HL-60/S4 treated with retinoic acid at 250 ng/mL for 4 days and 3 days (cell line): ENCODE measurements around the gene PRRT1B.
"Not testable (repeated sequence)": the region's sequence is repeated elsewhere in the genome, so short reads cannot be mapped to it uniquely, and the experiment has no call there.

ENCODE experiments used
- in situ Hi-C: fragments of 300-500 bp; cut with MboI; formaldehyde crosslinking; loops from 2 replicates; pipeline ENCODE4 v1.7.0; 2022; ENCODE audit warnings: low sequenced_read_pairs

PRRT1B gene

DNA sequence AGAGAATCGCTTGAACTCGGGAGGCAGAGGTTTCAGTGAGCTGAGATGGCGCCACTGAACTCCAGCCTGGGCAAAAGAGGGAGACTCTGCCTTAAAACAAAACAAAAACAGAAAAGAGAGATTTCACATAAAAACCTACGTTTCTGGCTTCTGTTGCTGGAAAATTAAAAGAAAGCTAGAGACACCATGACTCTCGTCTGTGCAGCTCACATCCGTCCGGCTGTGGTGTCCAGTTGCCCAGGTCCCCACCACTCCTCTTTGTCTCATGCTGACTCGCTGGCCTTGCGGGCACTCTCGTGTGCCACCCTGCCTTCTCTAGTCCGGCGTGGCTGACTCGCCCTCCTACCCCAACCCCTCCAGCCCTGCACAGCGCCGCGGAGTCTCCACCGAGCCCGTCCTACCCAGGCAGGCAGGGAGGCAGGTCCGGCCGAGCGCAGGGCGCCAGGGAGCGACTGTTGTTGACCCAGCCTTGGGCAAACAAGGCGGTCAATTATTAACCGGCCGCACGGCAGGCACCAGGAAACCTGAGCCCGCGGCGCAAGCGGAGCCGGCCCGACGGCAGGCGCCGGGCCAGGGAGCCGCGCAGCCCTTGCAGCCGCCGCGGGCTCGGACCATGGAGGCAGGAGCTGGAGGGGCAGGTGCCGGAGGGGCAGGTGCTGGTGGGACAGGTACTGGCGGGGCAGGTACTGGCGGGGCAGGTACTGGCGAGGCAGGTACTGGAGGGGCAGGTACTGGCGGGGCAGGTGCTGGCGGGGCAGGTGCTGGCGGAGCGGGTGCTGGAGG, at the start of gene PRRT1B:
Gene PRRT1B (plus strand): TSS at position 521 of the 783 bp plus-strand sequence. CDS start 93 bp downstream, at position 614.
- in situ Hi-C loops, result no loop called here

DNA sequence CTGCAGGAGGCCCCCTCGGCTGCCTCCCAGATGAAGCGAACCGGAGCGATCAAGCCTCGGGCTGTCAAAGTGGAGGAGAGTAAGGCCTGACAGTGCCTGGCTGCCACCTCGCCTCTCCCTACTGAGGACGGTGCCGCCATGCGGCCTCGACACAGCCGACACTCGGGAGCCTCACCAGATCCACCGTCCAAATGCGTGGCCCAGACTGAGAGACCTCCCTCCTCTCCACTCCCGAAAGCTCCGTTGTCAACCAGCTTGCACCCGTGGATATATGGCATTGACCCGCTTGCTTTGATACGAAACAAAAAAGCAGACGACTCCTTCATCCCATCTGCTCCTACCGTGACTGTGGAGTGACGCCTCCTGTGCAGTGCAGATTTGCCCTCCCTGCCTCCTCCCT, 49.5 kb upstream of the PRRT1B start:
- in situ Hi-C loops, result no loop called here

DNA sequence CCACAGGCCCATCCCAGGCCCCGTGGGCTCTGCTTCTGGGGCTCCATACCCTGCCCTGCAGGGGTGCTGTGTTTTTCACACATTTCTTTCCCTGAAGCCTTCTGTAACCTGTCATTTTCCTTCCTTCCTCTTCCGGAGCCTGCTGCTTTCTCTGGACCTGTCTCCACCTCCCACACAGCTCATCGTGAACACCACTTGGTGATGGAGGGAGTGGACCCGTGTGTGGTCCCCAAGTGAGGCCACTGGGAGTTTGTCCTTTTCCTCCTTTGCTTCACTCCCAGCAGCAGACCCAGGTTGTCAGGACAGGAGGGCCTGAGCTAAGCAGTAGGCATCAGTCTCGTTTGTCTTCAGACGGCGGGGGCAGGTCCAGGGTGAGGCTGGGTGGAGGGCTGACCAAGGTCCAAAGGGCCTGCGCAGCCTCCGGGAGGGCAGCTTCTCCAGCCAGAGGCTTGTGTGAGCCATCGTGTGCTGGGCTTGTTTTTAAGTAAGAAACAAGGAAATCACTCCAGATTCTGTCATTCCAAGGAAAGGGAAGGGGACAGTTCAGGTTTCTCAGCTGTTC, 48.4 kb upstream of the PRRT1B start:
- in situ Hi-C loops, result no loop called here

DNA sequence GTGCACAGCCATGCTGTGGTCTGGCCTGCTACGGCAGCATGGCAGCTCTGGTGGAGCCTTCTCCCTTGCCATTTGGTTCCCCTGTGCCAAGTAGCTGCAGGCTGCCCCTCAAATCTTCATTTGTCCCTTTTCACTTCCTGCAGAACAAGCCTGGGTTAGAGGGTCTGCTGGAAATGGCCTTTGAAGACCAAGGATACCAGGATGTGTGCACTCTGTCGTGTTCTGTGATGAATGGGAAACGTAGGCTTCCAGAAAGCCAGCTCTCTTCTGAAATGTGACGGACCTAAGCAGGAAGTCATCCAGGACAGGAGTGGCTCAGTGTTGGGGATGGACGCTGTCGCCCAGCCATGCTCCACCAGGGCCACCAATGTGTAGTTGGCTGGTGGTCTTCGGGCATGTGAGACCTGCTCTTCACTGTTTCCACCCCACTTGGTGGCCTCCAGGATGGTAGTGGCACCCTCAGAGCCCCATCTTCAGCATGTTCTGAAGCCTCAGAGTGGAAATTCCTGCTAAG, 46.0 kb upstream of the PRRT1B start:
- in situ Hi-C loops, result no loop called here

DNA sequence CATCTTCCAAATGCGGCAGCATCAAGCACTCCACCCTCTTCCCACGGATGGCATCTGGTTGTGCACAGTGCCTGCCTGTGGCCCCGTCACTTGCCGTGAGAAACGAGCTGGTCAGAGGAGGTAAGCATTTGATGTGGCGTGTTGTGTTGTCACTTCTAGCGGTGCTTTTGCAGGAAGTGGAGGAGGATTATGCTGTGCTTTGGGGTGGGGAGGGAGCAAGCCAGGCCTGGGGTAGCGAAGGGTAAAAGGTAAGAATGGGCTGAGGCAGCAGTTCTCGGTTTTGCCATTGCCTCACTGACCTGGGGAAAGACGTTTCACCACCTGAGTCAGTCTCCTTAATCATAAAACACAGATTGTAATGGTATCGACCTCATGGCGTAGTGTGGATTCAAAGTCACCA, 44.9 kb upstream of the PRRT1B start:
- in situ Hi-C loops, result no loop called here

DNA sequence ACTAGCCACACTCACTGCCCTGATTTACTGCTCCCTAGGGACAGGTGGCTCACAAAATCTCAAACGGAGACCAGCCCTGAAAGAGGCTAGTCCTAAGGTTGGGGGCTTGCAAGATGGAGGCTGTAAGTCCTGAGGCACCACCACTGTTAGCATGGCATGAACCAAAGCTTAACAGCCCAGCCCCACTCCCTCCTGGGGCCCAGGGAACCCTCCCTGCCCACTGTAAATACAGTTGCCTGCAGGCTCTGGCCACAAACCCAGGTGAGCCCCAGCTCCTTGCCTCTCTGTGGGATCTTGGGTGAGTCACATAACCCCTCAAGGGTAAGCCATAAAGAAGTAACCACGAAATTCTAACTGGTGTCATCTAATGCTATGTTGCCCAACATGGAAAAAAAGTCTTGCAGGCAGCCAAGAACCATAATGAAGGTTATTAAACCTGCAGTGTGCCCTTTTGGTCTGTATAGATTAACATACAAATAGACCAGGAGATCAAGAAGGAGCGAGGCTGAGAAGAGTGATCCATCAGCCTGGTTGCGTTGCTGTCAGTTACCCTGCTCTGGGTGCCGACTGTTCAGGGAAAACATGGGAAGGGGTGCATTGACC, 44.3 kb upstream of the PRRT1B start:
- in situ Hi-C loops, result no loop called here

DNA sequence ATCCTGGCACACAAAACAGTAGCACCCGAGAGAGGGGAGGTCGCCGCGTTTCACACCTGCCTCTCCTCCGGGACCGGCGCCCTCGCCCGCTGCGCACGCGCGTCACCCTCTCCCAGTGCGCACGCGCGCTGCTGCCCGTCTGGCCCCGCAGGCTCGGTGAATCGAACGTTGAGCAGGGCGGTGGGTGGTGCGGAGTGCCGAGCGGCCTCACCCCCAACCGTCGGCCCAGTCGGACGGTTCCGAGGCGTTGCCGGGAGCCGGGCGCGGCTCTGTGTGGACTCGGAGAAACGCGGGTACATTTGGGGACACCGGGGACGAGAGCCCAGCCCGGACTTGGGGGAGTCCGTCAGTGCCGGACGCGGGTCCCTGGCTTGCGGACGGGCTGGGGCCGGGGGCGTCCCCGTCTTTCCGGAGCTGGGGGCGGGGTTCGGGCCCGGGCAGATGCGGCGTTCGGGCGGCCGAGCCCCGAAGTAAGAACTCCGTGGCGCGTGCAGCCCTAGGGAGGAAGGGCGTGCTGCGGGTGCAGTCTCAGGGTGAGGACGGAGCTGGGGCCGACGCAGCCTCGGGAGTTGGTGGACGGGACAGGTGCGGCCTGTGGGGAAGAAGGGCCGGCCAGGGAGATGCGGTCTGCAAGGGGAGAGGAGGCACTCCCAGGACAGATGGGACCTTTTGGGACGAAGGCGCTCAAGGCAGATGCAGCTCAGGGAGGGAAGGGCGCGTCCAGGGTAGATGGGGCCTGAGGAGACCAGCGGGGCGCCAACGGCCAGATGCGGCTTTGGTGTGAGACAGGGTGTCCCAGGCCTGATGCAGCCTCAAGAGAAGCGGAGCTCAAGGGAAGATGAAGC, 42.3 kb upstream of the PRRT1B start, which contains the start of gene POMT1:
Gene POMT1 (plus strand): TSS at position 138 of the 845 bp plus-strand sequence. CDS start 1,301 bp downstream, outside the sequence.
- in situ Hi-C loops, result no loop called here

DNA sequence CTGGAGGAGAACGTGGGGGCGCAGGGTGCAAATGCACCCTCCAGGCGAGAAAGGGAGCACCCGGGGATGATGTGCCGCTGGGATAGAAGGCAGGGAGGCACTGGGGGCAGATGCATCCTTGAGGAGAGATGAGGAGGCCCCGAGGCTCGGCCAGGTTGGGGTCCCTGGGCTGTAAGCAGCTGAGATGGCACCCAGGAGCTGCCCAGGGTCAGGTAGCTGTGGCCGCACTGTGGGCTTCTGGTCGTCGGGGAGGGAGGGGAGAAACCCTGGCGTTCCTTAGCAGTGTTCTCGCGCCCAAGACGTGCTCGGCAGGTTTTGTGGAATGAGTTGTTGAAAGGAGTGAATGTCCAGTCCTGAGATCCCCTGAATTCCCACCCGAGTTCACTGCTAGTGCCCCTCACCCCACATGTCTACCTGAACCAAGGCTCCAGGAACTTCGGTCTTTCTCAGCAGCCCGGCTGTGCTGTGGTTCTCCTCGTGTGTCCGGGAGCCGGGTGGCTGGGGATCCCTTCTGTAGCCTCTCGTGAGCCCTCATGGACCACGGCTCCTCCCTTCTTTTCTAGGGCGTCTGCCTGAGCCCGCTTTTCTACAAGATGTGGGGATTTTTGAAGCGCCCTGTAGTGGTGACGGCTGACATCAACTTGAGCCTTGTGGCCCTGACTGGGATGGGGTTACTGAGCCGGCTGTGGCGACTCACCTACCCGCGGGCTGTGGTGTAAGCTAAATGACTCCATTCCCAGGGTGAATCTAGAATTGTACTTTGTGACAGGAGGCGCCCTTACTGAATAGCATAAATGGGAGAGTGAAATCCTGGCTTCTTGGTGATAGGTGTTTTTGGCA, 41.5 kb upstream of the PRRT1B start:
- in situ Hi-C loops, result no loop called here

DNA sequence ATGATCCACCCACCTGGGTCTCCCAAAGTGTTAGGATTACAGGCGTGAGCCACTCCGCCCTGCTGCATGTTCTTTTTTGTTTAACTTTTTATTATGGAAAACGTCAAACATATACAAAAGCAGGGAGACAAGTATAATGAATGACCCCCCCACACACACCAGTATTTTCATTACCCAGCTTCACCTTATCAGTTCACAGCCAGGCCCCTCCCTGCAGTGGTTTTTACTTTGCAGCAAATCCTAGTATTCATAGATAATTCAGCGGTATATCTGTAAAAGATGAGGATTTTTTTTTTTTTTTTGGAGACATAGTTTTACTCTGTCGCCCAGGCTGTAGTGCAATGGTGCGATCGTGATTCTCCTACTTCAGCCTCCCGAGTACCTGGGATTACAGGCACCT, 40.3 kb upstream of the PRRT1B start:
- in situ Hi-C loops, result no loop called here

DNA sequence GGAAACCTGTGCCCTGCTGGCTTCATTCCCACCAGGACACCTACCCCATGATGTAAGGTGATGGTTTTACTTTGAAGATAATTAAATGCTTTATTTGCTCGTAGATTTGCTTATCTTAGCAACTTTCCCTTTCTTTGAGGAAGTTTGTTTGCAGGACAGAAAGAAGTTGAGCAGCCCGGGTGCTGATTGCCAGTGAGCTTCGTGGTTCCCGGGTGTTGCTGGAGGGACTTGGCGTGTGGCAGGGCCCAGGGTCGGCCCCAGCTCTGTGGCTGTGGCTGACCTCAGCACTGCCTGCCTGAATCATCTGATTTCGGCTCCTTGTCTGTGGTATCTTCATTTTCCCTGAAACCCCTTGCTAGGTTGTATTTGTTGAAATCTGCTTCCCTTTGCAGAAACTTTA, 33.9 kb upstream of the PRRT1B start:
- in situ Hi-C loops, result no loop called here

DNA sequence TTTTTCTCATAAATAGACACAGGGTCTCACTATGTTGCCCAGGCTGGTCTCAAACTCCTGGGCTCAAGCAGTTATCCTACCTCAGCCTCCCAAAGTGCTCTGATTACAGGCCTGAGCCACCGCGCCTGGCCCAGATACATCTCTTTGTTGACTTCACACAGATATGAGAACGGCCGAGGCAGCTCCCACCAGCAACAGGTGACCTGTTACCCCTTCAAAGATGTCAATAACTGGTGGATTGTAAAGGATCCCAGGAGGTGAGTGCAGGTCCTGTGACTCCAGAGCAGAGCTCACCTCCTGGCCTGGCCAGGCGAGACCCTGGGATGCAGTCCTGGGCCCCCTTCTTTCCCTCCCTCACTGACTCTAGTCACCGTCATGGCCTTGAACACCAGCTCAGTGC, 33.4 kb upstream of the PRRT1B start:
- in situ Hi-C loops, result no loop called here

DNA sequence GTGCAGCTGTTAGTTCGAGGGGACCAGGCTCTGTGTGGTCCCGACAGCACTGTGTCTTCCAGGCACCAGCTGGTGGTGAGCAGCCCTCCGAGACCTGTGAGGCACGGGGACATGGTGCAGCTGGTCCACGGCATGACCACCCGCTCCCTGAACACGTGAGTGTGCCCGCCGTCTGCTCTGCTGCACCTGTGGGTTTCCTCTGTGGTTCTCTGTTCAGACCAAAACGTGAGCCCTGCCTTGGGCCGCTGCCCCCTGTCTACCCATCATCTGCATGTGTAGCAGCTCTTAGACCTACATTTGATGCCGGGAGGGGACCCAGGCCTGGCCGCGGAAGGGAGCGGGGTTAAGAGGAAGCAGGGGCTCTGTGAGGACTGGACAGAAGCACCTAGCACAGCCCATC, 32.1 kb upstream of the PRRT1B start:
- in situ Hi-C loops, result no loop called here

DNA sequence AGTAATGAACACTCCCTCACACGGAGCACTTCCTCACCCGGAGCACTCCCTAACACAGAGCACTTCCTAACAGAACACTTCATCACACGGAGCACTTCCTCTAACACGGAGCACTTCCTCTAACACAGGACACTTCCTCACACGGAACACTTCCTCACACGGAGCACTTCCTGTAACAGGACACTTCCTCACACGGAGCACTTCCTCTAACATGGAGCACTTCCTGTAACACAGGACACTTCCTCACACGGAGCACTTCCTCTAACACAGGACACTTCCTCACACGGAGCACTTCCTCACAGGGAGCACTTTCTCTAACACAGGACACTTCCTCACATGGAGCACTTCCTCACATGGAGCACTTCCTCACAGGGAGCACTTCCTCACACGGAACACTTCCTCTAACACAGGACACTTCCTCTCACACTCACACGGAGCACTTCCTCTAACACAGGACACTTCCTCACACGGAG, 29.7 kb upstream of the PRRT1B start:
- in situ Hi-C loops, result not testable (repeated sequence)

DNA sequence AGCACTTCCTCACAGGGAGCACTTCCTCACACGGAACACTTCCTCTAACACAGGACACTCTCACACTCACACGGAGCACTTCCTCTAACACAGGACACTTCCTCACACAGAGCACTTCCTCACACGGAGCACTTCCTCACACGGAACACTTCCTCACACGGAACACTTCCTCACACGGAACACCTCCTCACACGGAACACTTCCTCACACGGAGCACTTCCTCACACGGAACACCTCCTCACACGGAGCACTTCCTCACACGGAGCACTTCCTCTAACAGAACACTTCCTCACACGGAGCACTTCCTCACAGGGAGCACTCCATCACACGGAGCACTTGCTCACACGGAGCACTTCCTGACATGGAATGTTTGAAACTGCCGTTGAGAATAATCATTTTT, 29.2 kb upstream of the PRRT1B start:
- in situ Hi-C loops, result no loop called here

DNA sequence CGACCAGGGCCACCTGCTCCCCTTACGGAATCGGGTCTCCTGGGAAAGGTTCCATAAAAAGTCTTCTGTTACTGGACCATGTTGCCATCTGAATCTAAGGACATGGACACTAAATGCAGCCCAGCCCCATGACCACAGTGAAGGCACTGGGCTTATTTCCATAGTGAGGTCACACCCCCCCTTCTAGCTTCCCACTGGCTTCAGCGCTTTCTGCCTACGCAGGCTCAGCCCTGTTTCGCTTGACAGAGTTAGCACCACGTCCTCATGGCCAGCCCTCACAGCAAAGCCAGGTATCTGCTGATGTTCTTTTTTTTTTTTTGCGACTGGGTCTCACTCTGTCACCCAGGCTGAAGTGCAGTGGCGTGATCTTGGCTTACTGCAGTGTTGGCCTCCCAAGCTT, 28.4 kb upstream of the PRRT1B start:
- in situ Hi-C loops, result no loop called here

DNA sequence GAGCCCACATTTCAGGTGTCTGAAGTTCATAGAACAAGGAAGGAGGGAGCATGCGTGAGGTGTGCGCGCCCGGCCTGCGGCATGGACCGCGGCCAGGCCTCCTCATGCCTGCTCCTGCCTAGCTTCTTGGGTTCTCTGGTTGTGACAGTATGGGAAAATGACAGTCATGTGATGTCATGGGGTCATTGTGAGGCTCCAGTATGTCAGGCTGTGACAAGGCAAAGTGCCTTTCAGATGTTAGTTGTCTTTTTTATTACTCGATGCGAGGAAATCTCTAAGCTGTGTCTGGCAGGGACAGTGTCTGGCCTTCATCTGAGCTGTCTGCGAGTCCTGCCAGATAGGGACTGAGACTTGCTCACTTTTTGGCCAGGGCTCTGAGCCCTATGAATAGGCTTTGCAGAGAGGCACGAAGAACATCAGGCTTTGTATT, 27.5 kb upstream of the PRRT1B start:
- in situ Hi-C loops, result no loop called here

DNA sequence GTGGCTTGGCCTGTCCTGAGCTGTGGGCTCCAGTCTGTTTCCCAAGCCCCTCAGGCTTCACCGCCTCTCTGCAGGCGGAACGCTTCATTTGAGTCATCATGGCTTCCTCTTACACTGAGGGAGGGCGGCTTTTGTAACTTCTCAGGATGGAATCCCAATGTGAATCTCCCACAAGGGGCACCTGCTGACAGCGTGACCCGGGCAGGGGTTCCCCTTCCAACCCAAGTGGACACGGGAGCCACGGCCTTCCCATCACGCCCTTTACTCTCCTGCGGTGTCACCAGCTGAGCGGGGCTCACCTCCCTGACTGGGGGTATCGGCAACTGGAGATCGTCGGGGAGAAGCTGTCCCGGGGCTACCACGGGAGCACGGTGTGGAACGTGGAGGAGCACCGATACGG, 26.8 kb upstream of the PRRT1B start:
- in situ Hi-C loops, result no loop called here

DNA sequence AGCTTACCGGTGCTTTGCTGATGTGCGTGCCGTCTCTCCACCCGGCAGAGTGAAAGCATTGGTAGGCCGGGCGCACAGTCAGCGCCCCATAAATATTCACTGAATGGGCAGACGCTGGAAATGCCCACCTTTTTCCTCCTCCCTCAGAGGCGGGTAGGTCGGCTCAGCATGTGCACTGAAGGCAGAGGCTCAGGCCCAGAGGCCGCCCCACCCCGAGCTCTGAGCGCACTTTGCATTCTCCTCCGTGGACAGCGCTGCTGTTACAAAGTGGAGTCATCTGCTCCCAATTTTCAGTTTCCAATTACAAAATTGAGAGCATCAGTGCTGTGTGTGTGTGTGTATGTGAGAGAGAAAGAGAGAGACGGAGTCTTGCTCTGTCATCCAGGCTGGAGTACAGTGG, 24.8 kb upstream of the PRRT1B start:
- in situ Hi-C loops, result no loop called here

DNA sequence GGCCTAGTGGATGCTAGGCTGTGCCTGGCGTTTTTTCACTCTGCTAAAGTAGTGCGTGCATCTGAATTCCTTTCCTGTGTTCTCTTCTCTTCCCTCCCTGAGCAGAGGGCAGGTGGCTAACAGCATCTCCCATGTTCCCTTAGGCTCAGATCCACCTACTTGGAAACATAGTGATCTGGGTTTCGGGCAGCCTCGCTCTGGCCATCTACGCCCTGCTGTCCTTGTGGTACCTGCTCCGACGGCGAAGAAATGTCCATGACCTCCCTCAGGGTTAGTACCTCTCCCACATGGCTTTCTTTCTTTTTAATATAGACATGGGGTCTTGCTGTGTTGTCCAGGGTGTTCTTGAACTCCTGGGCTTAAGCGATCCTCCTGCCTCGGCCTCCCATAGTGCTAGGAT, 24.1 kb upstream of the PRRT1B start:
- in situ Hi-C loops, result no loop called here

DNA sequence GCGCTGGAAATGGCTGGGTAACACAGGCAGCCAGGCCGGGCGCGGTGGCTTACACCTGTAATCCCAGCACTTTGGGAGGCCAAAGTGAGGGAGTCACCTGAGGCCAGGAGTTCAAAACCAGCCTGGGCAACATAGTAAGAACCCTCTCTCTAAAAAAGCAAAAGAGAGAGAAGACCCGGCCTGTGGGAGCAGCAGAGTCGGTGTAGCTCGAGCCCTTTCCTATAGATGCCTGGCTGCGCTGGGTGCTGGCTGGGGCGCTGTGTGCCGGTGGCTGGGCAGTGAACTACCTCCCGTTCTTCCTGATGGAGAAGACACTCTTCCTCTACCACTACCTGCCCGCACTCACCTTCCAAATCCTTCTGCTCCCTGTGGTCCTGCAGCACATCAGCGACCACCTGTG, 23.5 kb upstream of the PRRT1B start:
- in situ Hi-C loops, result no loop called here
